Measurements from ENCODE around the gene LCT.
A peak's percentile ranks its signal among the peaks of the same experiment; 100 is the strongest.

Gene LCT

DNA sequence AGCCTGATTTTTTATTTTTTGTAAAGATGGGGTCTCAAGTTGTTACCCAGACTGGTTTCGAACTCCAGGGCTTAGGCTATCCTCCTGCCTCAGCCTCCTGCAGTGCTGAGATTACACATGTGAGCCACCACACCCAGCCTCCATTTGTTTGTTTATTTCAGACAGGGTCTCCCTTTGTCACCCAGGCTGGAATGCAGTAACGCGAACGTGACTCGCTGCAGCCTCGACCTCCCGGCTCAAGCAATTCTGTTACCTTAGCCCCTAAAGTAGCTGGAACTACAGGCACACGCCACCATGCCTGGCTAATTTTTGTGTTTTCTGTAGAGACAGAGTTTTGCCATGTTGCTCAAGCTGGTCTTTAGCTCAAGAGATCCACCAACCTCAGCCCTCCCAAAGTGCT lies 68.1 kb downstream of the LCT start:
- Histone ChIP-seq H4K20me1 (peaks cover 40% of the 10 kb centered on the region), H3K27me3 (no peaks in the 10 kb centered on the region), H3K4me3 (no peak overlapping the region), H3K9me3 (no peaks in the 10 kb centered on the region), H3K9ac (no peak overlapping the region), H3K36me3 (peaks cover 99% of the 10 kb centered on the region), H3K4me2 (no peak overlapping the region), H3K4me1 (no peaks in the 10 kb centered on the region), H3K27ac (no peak overlapping the region)
- TF ChIP-seq Cebpa-rat (IDR thresholded peaks at IDR 0.05), result no peak

DNA sequence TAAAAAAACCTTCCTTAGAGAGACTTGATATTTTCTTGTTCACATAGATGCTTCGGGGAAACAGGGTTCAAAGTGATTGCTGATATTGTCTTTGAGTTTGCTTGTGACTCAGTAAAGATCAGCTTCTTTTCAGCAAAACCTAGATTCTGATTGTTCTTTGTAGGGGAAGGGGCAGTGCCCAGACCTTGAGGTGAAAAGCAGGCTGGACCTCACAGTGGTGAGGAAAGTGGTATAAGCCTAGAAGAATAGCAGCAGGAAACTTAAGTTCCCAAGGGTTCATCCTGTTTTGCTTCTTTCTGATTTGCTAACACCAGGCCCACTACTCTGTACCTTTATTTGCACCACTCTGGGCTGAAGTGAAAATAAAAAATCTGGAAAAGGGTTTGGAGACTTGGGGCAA lies 74.5 kb downstream of the LCT start:
- Histone ChIP-seq H3K4me1 (no peaks in the 10 kb centered on the region), H3K27me3 (no peaks in the 10 kb centered on the region), H4K20me1 (peaks cover 45% of the 10 kb centered on the region), H3K27ac (no peak overlapping the region), H3K4me3 (no peak overlapping the region), H3K4me2 (no peak overlapping the region), H3K9me3 (peaks cover 9% of the 10 kb centered on the region), H3K36me3 (peaks cover 97% of the 10 kb centered on the region), H3K9ac (no peak overlapping the region)
- TF ChIP-seq Cebpa-rat (IDR thresholded peaks at IDR 0.05), result no peak

DNA sequence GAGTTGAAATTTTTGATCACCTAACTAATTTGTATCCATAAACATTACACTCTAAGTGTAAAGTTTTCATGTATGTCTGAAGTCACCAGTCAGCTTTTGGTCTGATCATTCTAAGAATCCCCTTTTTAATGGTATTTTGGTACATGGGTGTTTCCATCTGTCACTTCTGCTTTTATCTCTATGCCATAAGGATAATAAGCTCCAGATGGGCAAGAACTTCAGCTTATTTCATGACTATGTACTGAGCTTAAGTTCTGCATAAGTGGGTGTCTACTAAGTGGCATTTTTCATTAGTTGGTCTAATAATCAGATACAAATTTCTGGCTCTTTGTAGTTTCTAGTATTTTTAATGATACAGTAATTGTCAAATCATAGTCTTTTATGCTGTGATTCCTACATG lies 75.0 kb downstream of the LCT start:
- no peak overlapping the region for H3K4me2 ChIP-seq
- H3K4me1 ChIP-seq, result no peaks in the 10 kb centered on the region
- H4K20me1 ChIP-seq, result peaks cover 40% of the 10 kb centered on the region
- no peaks in the 10 kb centered on the region for H3K27me3 ChIP-seq
- peaks cover 97% of the 10 kb centered on the region for H3K36me3 ChIP-seq
- H3K27ac ChIP-seq, result no peak overlapping the region
- no peak for TF ChIP-seq Cebpa-rat (IDR thresholded peaks at IDR 0.05)
- H3K9ac ChIP-seq, result no peak overlapping the region
- H3K9me3 ChIP-seq, result peaks cover 14% of the 10 kb centered on the region
- no peak overlapping the region for H3K4me3 ChIP-seq

GRCh38 chr2:135756692-135757091 lies 80.3 kb downstream of the LCT start:
- no peak overlapping the region for H3K4me3 ChIP-seq
- no peak overlapping the region for H3K27ac ChIP-seq
- no peaks in the 10 kb centered on the region for H3K4me1 ChIP-seq
- H3K27me3 ChIP-seq, result no peaks in the 10 kb centered on the region
- no peak overlapping the region for H3K9ac ChIP-seq
- peaks cover 14% of the 10 kb centered on the region for H4K20me1 ChIP-seq
- TF ChIP-seq Cebpa-rat (IDR thresholded peaks at IDR 0.05), result no peak
- H3K4me2 ChIP-seq, result no peak overlapping the region
- H3K36me3 ChIP-seq, result peaks cover 97% of the 10 kb centered on the region
- H3K9me3 ChIP-seq, result peaks cover 53% of the 10 kb centered on the region

DNA sequence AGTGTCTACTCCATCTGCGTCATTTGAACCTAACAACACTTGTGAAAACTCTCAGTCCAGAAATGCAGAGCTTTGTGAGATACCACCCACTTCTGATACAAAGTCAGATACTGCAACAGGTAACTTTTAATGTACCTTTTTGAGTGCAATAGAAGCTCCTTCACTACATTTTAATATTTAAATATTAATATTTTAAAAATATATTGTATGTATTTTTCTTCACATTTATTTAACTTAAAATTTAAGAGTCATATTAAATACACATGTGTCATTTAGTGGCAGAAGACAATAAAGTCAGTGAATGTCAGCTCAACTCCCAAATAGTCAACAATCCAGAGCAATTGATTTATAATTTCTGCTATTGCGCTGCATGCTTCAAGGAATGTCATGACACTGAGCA lies 81.4 kb downstream of the LCT start:
- no peak overlapping the region for H3K4me2 ChIP-seq
- peaks cover 7% of the 10 kb centered on the region for H4K20me1 ChIP-seq
- no peak overlapping the region for H3K4me3 ChIP-seq
- peaks cover 53% of the 10 kb centered on the region for H3K9me3 ChIP-seq
- no peak overlapping the region for H3K27ac ChIP-seq
- no peaks in the 10 kb centered on the region for H3K27me3 ChIP-seq
- H3K9ac ChIP-seq, result no peak overlapping the region
- peaks cover 94% of the 10 kb centered on the region for H3K36me3 ChIP-seq
- no peaks in the 10 kb centered on the region for H3K4me1 ChIP-seq
- TF ChIP-seq Cebpa-rat (IDR thresholded peaks at IDR 0.05), result no peak

- Histone ChIP-seq H4K20me1 (peaks cover 84% of the 10 kb centered on the region), H3K36me3 (peaks cover 59% of the 10 kb centered on the region), H3K9me3 (no peaks in the 10 kb centered on the region), H3K9ac (no peak overlapping the region), H3K4me3 (no peak overlapping the region), H3K4me1 (peaks cover 22% of the 10 kb centered on the region), H3K27me3 (no peaks in the 10 kb centered on the region), H3K4me2 (no peak overlapping the region), H3K27ac (no peak overlapping the region)
- no peak for TF ChIP-seq Cebpa-rat (IDR thresholded peaks at IDR 0.05)
Measured at GRCh38 chr2:135745545-135745944, 91.4 kb downstream of the LCT start.

- peaks cover 53% of the 10 kb centered on the region for H3K36me3 ChIP-seq
- peak overlapping the region; percentile 77 for H3K4me2 ChIP-seq
- no peak overlapping the region for H3K9ac ChIP-seq
- H4K20me1 ChIP-seq, result peaks cover 79% of the 10 kb centered on the region
- no peaks in the 10 kb centered on the region for H3K9me3 ChIP-seq
- H3K4me1 ChIP-seq, result peaks cover 22% of the 10 kb centered on the region
- H3K27ac ChIP-seq, result no peak overlapping the region
- TF ChIP-seq Cebpa-rat (IDR thresholded peaks at IDR 0.05), result no peak
- H3K4me3 ChIP-seq, result no peak overlapping the region
- no peaks in the 10 kb centered on the region for H3K27me3 ChIP-seq
Measured at GRCh38 chr2:135744760-135745314, 92.1 kb downstream of the LCT start.

GRCh38 chr2:135743860-135744259 lies 93.1 kb downstream of the LCT start:
- peak overlapping the region; percentile 77 for H3K4me2 ChIP-seq
- no peak overlapping the region; the same call in 1 of the 2 replicates for H3K27ac ChIP-seq
- H3K4me1 ChIP-seq, result peaks cover 22% of the 10 kb centered on the region
- peak overlapping the region; percentile 98 for H3K4me3 ChIP-seq
- H3K9me3 ChIP-seq, result no peaks in the 10 kb centered on the region
- no peaks in the 10 kb centered on the region for H3K27me3 ChIP-seq
- peak overlapping the region; percentile 99 for H3K9ac ChIP-seq
- H3K36me3 ChIP-seq, result peaks cover 44% of the 10 kb centered on the region
- no peak for TF ChIP-seq Cebpa-rat (IDR thresholded peaks at IDR 0.05)
- peaks cover 69% of the 10 kb centered on the region for H4K20me1 ChIP-seq

- Histone ChIP-seq H3K36me3 (peaks cover 28% of the 10 kb centered on the region), H3K4me1 (peaks cover 22% of the 10 kb centered on the region), H4K20me1 (peaks cover 54% of the 10 kb centered on the region), H3K4me3 (peak overlapping the region; percentile 98), H3K27ac (peak overlapping the region; percentile 99), H3K9me3 (no peaks in the 10 kb centered on the region), H3K27me3 (no peaks in the 10 kb centered on the region), H3K9ac (peak overlapping the region; percentile 99), H3K4me2 (peak overlapping the region; percentile 77)
- no peak for TF ChIP-seq Cebpa-rat (IDR thresholded peaks at IDR 0.05)
Measured at GRCh38 chr2:135742325-135742757, 94.6 kb downstream of the LCT start.

DNA sequence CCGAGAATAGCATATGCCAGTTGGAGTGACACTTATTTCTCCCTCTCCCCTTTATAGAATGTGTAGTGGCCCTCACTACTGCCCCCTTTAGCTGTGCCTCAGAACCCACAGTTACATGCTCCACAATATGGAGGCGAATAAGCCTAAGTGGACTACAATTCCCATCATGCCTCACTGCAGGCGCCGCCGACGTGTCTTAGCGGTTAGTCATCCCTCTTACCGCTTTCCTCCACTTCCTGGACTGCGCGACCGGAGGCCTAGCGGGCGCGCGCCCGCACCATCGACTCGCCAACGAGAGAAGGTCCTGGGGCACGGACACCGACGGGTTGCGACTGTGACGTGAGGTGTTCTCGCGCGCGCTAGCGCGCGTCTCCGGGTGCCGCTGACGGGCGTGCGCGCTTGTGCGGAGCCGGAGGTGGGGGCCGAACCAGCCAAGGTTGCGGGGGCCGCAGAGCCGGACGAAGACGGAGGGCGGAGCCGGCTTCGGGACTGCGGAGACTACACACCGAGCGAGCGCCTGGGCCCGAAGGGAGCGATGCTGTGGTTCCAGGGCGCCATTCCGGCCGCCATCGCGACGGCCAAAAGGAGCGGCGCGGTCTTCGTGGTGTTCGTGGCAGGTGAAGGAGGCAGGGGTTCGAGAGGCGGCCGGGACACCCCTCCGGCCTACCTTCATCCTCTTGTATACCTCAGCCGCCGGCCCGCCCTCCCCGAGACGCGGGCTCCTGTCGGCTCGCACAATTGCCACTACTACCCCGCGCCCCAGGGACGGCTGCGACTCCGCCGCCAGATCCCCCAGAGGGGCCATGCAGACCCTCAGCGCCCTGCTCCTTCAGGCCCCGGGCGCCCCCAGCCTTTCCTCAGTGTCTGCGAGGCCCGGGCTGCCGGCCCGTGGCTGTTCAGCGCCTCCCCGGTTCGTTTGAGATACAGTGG lies 95.3 kb downstream of the LCT start, which contains the start of gene UBXN4:
Gene UBXN4, plus strand, starts transcription at position 461 of the 930 bp plus-strand sequence. Its CDS starts 75 bp downstream, at position 536.
- peaks cover 22% of the 10 kb centered on the region for H3K4me1 ChIP-seq
- peak within 1 kb of the TSS; percentile 99 for H3K9ac ChIP-seq
- peak within 1 kb of the TSS; percentile 98 for H3K4me3 ChIP-seq
- peaks cover 22% of the 10 kb centered on the region for H3K36me3 ChIP-seq
- no peaks in the 10 kb centered on the region for H3K27me3 ChIP-seq
- H4K20me1 ChIP-seq, result peaks cover 47% of the 10 kb centered on the region
- H3K4me2 ChIP-seq, result peak within 1 kb of the TSS; percentile 77
- no peak for TF ChIP-seq Cebpa-rat (IDR thresholded peaks at IDR 0.05)
- no peaks in the 10 kb centered on the region for H3K9me3 ChIP-seq
- H3K27ac ChIP-seq, result peak within 1 kb of the TSS; percentile 99

Measured in BLaER1 (cell line).